GM19455 (cell line): ENCODE results near the gene S100A7A.
"Not testable (repeated sequence)": the region's sequence is repeated elsewhere in the genome, so short reads cannot be mapped to it uniquely, and the experiment has no call there.

Source experiments
- ATAC-seq: cut with Tn5 transposase; IDR thresholded peaks from one replicate; pipeline ENCODE4 v1.9.1; 2021; ENCODE audit not compliant: unreplicated experiment

Gene S100A7A

DNA sequence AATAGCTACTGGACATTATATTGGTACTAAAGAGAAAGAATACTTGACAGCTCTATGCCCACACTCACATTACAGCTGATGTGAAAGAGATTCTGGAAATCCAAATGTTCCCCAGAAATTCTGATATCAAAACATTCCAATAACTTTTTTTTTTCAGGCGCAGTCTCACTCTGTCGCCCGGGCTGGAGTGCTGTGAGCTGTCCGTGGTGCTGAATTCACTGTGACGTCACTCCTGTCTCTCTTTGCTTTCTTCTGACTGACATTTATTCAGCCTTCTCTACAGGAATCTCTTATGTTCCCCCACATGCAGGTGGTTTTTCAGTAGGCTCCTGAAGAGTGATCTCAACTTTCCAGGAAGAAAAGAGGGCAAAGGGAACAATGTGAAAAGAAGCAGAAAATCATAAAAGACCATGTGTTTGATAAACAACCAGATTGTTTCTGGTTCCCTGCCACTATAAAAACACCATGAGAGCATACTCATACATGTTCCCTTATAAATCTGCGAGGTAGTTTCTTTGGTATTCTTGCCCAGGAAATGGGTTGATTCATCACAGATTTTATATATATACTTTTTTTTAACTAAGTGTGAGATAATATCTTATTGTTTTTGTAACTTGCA, 6.2 kb downstream of the S100A7A start:
- no peak for ATAC-seq

GRCh38 chr1:153426809-153427208, 10.5 kb downstream of the S100A7A start:
- ATAC-seq: no peak

DNA sequence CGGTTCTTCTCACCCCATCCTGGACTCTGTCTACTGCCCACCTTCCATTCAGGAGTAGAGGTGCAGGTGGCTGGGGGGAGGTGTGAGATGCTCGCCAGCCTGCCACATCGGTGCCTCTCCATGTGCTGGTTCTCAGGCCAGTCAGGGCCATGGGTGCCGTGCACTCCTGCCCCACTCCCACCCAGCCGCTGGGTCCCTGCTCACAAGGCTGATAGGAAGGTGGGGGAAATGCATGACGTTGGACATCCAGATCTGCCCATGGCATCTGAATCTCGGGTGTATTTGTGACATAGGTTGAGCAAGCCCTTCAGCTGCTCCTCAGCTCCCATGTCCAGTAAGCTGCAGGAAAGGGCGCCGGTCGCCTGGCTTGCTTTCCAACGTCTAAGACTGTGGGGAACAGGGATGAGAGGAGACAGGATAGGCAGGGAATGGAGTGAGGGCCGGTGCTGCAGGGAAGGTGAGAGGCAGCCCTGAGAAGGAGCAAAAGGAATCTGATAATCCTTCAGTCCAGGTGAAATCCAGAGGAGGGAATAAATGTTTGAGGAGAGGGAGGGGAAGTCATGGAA, 11.8 kb downstream of the S100A7A start:
- ATAC-seq: no peak

GRCh38 chr1:153428791-153429190, 12.5 kb downstream of the S100A7A start:
- no peak for ATAC-seq

GRCh38 chr1:153429266-153430165, 13.2 kb downstream of the S100A7A start:
- ATAC-seq: no peak

DNA sequence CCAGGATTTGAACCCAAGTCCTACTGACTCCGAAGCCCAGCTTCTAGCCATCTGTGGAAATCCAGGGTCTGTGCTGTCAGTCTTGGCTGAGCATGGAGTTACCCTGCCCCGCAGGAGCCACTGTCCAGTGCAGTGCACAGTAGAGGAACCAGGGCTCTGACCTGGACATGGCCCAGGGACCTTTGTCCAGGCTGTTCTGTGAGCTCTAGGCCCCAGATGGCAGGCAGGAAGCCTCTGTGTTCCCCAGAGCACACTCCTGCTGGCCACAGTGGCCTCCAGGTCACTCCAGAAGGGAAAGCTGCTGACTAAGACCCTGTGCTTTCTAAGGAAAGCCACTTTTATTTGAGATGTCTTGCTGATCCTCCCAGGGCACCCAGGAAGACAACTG, 13.8 kb downstream of the S100A7A start:
- ATAC-seq: no peak

GRCh38 chr1:153430561-153430960, 14.2 kb downstream of the S100A7A start:
- no peak for ATAC-seq

GRCh38 chr1:153431002-153431401, 14.7 kb downstream of the S100A7A start:
- ATAC-seq: no peak

- no peak for ATAC-seq
Measured at GRCh38 chr1:153431427-153431826, 15.1 kb downstream of the S100A7A start.

- ATAC-seq: no peak
Measured at GRCh38 chr1:153431928-153432327, 15.6 kb downstream of the S100A7A start.

- ATAC-seq: no peak
Measured at GRCh38 chr1:153432874-153433681, 16.8 kb downstream of the S100A7A start.

DNA sequence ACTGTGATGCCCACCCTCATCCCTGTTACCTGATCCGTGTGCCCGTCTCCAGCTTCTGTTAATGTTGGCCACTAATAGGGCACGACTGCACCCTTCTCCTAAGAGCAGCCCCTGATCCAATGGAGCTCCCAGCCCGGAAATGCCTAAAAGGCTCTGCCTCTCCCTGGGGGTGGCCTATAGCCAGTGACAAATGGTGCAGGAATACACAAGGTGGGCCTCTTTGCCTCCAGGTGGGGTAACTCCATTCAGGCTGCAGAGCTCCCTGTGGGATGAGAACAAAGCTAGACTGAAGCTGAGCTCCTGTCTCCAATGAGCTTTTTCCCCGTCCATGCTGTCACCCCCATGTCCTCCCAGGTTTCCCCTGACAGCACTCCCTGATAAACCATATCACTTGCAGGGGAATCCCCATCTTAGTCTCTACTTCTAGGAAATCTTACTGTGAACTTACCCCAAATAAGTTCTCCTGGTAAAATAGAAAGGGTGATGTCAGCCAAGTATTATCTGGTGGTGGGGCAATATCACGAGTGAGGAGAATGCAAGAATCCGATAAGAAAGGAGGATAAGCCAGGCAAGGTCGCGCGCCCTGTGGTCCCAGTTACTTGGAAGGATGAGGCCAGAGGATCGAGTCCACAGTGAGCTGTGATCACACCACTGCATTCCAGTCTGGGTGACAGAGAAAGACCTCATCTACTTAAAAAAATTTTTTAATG, 18.6 kb downstream of the S100A7A start:
- no peak for ATAC-seq

GRCh38 chr1:153437236-153437635, 20.9 kb downstream of the S100A7A start:
- ATAC-seq: no peak

DNA sequence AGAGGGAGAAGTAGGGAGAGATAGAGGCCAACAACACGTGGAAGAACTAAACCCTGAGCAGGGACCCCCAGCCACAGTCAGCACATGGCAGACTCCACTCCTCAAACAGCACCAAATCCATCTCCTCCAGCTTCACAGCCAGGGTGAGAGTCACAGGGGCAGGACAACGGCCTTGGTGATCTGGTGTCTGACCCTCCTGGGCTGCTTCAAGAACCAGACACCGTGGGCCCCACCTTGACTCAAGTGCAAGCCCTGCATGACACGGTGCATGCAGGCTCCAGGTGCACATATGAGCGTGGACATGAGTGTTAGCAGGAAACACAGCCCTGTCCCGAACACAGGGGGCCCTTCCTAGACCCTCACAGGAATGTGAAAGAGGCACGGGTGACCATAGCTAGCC, 22.3 kb downstream of the S100A7A start:
- ATAC-seq: no peak

DNA sequence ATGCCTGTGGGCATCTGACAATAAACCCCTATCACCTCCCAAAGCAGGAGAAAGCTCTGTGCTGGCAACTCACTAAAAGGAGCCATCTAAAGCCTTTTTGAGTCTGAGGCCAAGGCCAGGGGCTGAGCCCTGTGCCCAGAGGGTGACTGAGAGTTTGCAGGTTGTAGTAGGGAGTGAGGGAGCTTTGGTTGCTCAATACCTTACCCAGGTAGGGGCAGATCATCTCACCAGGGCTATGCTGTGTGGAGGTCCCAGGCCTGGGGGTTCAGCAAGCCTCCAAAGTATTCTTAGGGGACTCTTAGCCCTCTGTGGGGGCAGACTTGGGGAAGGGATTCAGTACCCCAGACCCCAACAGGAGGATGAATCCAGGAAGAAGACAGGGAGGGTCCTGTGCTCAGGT, 23.0 kb downstream of the S100A7A start:
- ATAC-seq: no peak

- ATAC-seq: no peak
Measured at GRCh38 chr1:153441238-153441755, 25.0 kb downstream of the S100A7A start.

GRCh38 chr1:153443486-153443885, 27.2 kb downstream of the S100A7A start:
- no peak for ATAC-seq

DNA sequence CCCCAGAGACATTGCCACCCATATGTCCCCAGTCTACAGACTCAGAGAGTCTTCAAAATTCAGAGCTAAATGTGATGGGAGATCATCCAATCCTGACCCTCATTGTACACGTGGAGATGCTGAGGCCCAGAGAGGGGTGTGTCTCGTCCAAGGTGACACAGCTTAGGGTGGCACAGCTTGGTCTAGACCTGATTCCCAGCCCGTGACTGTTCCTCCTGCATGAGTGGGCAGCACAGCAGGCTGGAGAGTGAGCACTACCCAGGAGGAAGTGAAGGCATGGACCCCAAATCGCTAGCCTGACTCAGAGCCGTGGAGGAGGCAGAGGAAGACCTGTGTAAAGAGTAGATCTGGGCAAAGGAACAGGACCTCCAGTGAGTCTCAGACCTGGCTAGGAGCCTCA, 27.8 kb downstream of the S100A7A start:
- ATAC-seq: no peak

DNA sequence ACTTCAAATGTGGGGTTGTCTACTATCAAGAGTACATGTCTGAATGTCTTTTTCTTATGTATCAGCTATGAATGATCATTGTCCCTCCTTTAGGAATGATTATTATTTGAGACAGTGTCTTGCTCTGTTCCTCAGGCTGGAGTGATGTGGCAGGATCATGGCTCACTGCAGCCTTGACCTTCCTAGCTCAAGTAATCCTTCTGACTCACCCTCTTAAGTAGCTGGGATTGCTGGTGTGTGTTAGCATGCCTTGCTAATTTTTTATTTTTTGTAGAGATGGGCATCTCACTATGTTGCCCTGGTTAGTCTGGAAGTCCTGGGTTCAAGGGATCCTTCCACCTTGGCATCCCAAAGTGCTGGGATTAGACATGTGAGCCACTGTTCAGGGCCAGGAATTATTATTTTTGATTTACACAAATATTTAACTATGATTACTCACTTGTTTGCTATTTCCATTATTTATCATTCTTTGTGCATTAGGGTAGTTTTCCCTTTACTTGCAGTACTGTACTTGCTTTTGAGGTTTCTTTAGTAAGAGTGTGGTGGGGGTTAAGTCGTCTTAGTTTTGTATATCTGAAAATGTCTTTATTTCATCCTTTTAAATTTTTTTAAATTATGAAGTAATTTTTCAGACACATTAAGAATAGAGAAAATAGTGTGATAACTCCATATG, 31.3 kb downstream of the S100A7A start:
- no peak for ATAC-seq

GRCh38 chr1:153448851-153449250, 32.5 kb downstream of the S100A7A start:
- ATAC-seq: not testable (repeated sequence)
